ENCODE data around the gene TYW1B.
"Not testable (repeated sequence)": the region's sequence is repeated elsewhere in the genome, so short reads cannot be mapped to it uniquely, and the experiment has no call there.

The TYW1B gene

GRCh38 chr7:72753781-72754180 is 74.2 kb downstream of the TYW1B start:
- no peak for FAIRE-seq

GRCh38 chr7:72753229-72753628 is 74.8 kb downstream of the TYW1B start:
- FAIRE-seq = not testable (repeated sequence)

- no peak for FAIRE-seq
Observed at GRCh38 chr7:72751978-72752377, 76.0 kb downstream of the TYW1B start.

- no peak for FAIRE-seq
Observed at GRCh38 chr7:72751378-72751777, 76.6 kb downstream of the TYW1B start.

GRCh38 chr7:72748649-72749048 is 79.4 kb downstream of the TYW1B start:
- not testable (repeated sequence) for FAIRE-seq

GRCh38 chr7:72744244-72744926 is 83.6 kb downstream of the TYW1B start:
- peak; percentile 89 for FAIRE-seq

GRCh38 chr7:72743801-72744200 is 84.2 kb downstream of the TYW1B start:
- not testable (repeated sequence) for FAIRE-seq

- FAIRE-seq = not testable (repeated sequence)
Observed at GRCh38 chr7:72739716-72740115, 88.3 kb downstream of the TYW1B start.

- FAIRE-seq = not testable (repeated sequence)
Observed at GRCh38 chr7:72735855-72736254, 92.1 kb downstream of the TYW1B start.

- FAIRE-seq = not testable (repeated sequence)
Observed at GRCh38 chr7:72730815-72731214, 97.2 kb downstream of the TYW1B start.

GRCh38 chr7:72730384-72730783 is 97.6 kb downstream of the TYW1B start:
- FAIRE-seq = not testable (repeated sequence)

GRCh38 chr7:72729130-72729529 is 98.9 kb downstream of the TYW1B start:
- FAIRE-seq = not testable (repeated sequence)

GRCh38 chr7:72722694-72723093 is 105.3 kb downstream of the TYW1B start:
- not testable (repeated sequence) for FAIRE-seq

- not testable (repeated sequence) for FAIRE-seq
Observed at GRCh38 chr7:72720890-72721289, 107.1 kb downstream of the TYW1B start.

- not testable (repeated sequence) for FAIRE-seq
Observed at GRCh38 chr7:72717252-72717774, 110.7 kb downstream of the TYW1B start.

GRCh38 chr7:72711927-72712326 is 116.1 kb downstream of the TYW1B start:
- FAIRE-seq = not testable (repeated sequence)

GRCh38 chr7:72710983-72711382 is 117.0 kb downstream of the TYW1B start:
- FAIRE-seq = no peak

GRCh38 chr7:72709909-72710308 is 118.1 kb downstream of the TYW1B start:
- no peak for FAIRE-seq

- not testable (repeated sequence) for FAIRE-seq
Observed at GRCh38 chr7:72708371-72709050, 119.5 kb downstream of the TYW1B start.

- no peak for FAIRE-seq
Observed at GRCh38 chr7:72706521-72706920, 121.5 kb downstream of the TYW1B start.

- FAIRE-seq = not testable (repeated sequence)
Observed at GRCh38 chr7:72705693-72706092, 122.3 kb downstream of the TYW1B start.

- FAIRE-seq = no peak
Observed at GRCh38 chr7:72704894-72705293, 123.1 kb downstream of the TYW1B start.

GRCh38 chr7:72700548-72700947 is 127.5 kb downstream of the TYW1B start:
- not testable (repeated sequence) for FAIRE-seq

- FAIRE-seq = not testable (repeated sequence)
Observed at GRCh38 chr7:72697066-72697465, 130.9 kb downstream of the TYW1B start.
